Calu3 (cell line): ENCODE results near the gene WDFY4. TPM values are rescaled to one million over a fixed set of nuclear protein-coding genes. Genes with fewer than 3 reads are reported as not detected.

Experiments used
- BruUV-seq: library from RNA; stranded (reverse); fragments of 400-500 nt; replicated peaks from 2 replicates; lab custom pipeline; 2021; lab: Mats Ljungman, UMichigan
- CTCF ChIA-PET: fragments of 300-600 bp; sonication (Branson Sonifier 250); formaldehyde crosslinking; loops from one replicate; lab custom pipeline; 2022; ENCODE audit warnings: antibody characterized with exemption; lab: Charles Lee
- DNase-seq: peaks from one replicate; pipeline ENCODE4 v3.0.0; 2022
- H3K27ac Mint-ChIP-seq: one replicate; pipeline ENCODE4 v1.8.0; 2022; ENCODE audit warnings: mixed read lengths; ENCODE audit not compliant: unreplicated experiment
- H3K27me3 Mint-ChIP-seq: one replicate; pipeline ENCODE4 v1.8.0; 2022; ENCODE audit warnings: mixed read lengths; ENCODE audit not compliant: unreplicated experiment
- H3K36me3 Mint-ChIP-seq: one replicate; pipeline ENCODE4 v1.8.0; 2022; ENCODE audit warnings: mild to moderate bottlenecking, moderate library complexity, mixed read lengths; ENCODE audit not compliant: insufficient read depth, unreplicated experiment
- H3K4me1 Mint-ChIP-seq: one replicate; pipeline ENCODE4 v1.8.0; 2022; ENCODE audit warnings: mild to moderate bottlenecking, low read depth, mixed read lengths; ENCODE audit not compliant: unreplicated experiment
- H3K4me3 Mint-ChIP-seq: one replicate; pipeline ENCODE4 v1.8.0; 2022; ENCODE audit warnings: mild to moderate bottlenecking, low read depth, moderate library complexity, mixed read lengths; ENCODE audit not compliant: unreplicated experiment
- H3K9me3 Mint-ChIP-seq: one replicate; pipeline ENCODE4 v1.8.0; 2022; ENCODE audit warnings: low read depth, mixed read lengths; ENCODE audit not compliant: unreplicated experiment
- CTCF ChIP-seq: fragments of 200-600 bp; IDR thresholded peaks from one replicate; pipeline ENCODE4 v1.8.0; 2022; ENCODE audit warnings: antibody characterized with exemption; ENCODE audit not compliant: unreplicated experiment
- intact Hi-C: fragments of 100-400 bp; cut with micrococcal nuclease; formaldehyde crosslinking; loops from one replicate; pipeline ENCODE4 v1.10.0; 2022; ENCODE audit not compliant: unreplicated experiment
- total RNA-seq: library from RNA; stranded (reverse); gene quantifications from 2 replicates; pipeline ENCODE4 v1.2.3, GENCODE V29; 2022

WDFY4 gene
- total RNA-seq, 1 experiment from 2014 or later: not detected

- no peak overlapping the region for H3K4me3 Mint-ChIP-seq
- no peaks in the 10 kb centered on the region for H3K36me3 Mint-ChIP-seq
- no peak for DNase-seq
- H3K27ac Mint-ChIP-seq: no peak overlapping the region
- TF ChIP-seq CTCF: no peak
- CTCF ChIA-PET: no interaction called here
- H3K4me1 Mint-ChIP-seq: no peaks in the 10 kb centered on the region
- no TSS peak for BruUV-seq
- H3K9me3 Mint-ChIP-seq: no peaks in the 10 kb centered on the region
- intact Hi-C loops: no loop called here
- H3K27me3 Mint-ChIP-seq: peaks cover 23% of the 10 kb centered on the region
Measured at GRCh38 chr10:48785796-48786195, 101.1 kb downstream of the WDFY4 start.

GRCh38 chr10:48786606-48787282 lies 102.1 kb downstream of the WDFY4 start:
- Mint-ChIP-seq H3K36me3 (no peaks in the 10 kb centered on the region), H3K4me1 (no peaks in the 10 kb centered on the region), H3K9me3 (no peaks in the 10 kb centered on the region), H3K27me3 (peaks cover 16% of the 10 kb centered on the region), H3K27ac (no peak overlapping the region), H3K4me3 (no peak overlapping the region)
- DNase-seq: no peak
- CTCF ChIA-PET: no interaction called here
- BruUV-seq: no TSS peak
- intact Hi-C loops: no loop called here
- TF ChIP-seq CTCF: no peak

GRCh38 chr10:48788554-48788953 lies 103.9 kb downstream of the WDFY4 start:
- no peak for TF ChIP-seq CTCF
- H3K4me1 Mint-ChIP-seq: no peaks in the 10 kb centered on the region
- intact Hi-C loops: no loop called here
- no peaks in the 10 kb centered on the region for H3K36me3 Mint-ChIP-seq
- no peaks in the 10 kb centered on the region for H3K27me3 Mint-ChIP-seq
- H3K4me3 Mint-ChIP-seq: no peak overlapping the region
- BruUV-seq: no TSS peak
- CTCF ChIA-PET: no interaction called here
- H3K9me3 Mint-ChIP-seq: no peaks in the 10 kb centered on the region
- no peak overlapping the region for H3K27ac Mint-ChIP-seq
- no peak for DNase-seq

GRCh38 chr10:48789486-48790456 lies 105.1 kb downstream of the WDFY4 start:
- TF ChIP-seq CTCF: no peak
- Mint-ChIP-seq H3K27me3 (no peaks in the 10 kb centered on the region), H3K4me3 (no peak overlapping the region), H3K4me1 (no peaks in the 10 kb centered on the region), H3K36me3 (no peaks in the 10 kb centered on the region), H3K9me3 (no peaks in the 10 kb centered on the region), H3K27ac (no peak overlapping the region)
- no peak for DNase-seq
- CTCF ChIA-PET: no interaction called here
- intact Hi-C loops: no loop called here
- BruUV-seq: no TSS peak
